NCI-H146 treated with DMSO at 0.1 percent for 48 hours (cell line): ENCODE data around the gene LSS.

Experiments used
- DNase-seq: peaks from one replicate; lab custom pipeline; 2025; ENCODE audit not compliant: unreplicated experiment; lab: John Stamatoyannopoulos, UW

The LSS gene

DNA sequence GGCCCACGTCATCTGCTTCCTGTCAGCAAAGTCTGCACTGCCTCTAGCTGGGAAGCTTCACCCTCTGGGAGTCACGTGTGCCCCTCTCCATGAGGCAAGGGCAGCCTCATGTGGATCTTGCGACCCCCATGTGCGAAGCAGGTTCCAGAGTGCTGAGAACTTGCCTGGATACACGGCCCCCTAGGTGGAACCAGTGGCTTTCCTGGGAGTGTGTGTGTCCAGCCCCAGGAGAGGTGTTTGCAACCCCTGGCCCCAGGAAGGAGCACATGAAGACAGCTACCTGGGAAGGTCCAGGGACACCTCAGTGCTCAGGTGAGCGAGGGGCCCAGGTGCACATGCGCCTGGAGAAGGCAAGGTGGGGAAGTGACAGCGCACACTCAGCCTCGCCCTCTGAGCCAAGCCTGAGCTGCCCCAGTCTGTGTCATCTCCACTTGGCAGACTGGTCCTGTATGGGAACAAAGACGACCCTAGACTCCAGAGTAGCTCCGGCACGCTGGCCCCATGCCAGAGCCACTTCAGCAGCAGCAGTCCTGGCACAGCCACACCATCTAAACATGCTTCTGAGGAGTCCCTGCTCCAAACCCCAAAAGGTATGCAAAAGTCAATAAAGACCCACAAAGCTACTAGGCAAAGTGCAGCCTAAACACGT, 8.9 kb downstream of the LSS start:
- no peak for DNase-seq

DNA sequence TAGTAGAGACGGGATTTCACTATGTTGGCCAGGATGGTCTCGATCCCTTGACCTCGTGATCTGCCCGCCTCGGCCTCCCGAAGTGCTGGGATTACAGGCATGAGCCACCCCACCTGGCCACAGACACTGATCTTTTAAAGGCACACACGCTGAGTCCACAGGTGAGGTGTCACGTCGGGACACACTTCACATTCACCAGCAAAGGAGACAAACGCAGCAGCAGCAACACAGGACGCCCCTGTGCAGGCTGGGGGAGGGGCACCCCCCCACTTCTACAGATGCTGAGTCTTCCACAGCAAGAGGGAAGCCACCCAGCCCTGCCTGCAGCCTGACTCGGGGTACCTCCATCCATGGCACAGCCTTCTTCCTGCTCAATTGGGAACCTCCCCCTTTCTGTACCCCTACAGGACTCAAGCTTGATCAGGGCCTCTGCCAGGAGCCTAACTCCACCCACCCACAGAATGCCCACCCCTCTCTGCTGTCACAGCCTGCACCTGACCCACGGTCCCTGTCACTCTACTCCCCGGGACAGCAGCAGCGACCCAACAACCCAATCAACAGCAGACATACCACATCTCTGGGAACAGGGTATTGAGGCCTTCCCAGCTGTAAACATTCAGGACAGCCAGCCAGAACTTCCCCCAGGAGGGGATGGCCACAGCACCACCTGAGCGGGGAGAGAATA, 9.5 kb downstream of the LSS start:
- no peak for DNase-seq

DNA sequence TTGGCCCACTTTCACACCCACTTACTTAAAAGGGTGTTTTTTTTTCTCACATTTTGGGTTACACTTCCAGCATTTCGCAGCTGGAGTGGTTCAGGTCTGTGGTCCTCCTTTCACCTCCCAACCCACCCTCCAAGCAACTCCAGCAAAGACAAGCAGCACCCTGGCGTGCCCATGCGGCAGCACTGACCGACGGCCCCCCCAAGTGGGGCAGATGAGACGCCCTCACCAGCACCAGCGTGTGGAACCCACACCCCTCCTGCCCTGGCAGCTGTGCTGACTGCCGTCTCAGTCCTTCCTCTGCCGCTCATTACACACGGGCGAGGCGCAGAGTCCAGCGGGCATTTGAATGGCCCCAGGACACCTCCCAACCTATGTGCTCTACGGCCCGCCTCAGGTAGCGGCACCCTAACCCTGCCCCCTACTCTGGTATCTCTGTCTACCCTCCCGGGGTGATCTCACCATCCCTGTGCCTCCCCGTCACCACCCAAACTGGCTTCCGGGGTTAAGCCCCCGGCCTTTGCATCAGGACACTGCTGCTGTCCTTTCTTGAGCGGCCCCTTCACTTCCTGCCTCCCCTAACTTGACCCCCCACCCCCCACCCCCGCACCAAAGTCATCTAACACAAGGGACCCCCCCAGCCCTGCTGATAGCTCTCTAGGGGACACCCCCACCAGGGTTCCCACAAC, 10.9 kb downstream of the LSS start:
- DNase-seq = no peak

DNA sequence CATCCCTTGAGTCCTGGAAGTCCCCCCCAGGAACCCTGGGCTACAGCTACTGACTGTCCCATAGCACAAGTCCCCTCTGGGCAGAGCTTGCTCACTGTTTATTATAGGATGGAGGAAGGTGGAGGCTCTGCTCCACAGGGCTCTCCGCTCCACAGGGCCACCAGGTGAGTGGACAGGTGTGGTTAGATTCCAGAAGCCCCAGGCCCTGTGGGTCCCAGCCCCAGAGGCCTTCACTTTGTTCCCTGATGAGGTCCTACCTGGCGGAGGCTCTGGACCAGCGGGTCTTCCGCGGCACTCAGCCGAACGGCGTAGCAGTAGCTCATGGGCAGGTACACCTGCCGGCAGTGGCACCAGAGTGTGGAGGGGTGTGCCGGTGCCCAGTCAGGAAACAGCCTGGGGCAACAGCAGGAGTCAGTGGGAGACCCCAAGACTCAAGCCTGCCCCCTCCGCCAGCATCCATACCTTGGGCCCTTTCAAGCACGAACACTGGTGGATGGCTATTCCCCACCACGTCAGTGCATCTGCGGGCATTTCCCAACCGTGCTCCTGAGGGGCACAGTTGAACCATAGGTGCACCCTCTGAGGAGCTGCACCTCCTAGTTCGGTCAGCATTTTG, 12.3 kb downstream of the LSS start:
- no peak for DNase-seq

DNA sequence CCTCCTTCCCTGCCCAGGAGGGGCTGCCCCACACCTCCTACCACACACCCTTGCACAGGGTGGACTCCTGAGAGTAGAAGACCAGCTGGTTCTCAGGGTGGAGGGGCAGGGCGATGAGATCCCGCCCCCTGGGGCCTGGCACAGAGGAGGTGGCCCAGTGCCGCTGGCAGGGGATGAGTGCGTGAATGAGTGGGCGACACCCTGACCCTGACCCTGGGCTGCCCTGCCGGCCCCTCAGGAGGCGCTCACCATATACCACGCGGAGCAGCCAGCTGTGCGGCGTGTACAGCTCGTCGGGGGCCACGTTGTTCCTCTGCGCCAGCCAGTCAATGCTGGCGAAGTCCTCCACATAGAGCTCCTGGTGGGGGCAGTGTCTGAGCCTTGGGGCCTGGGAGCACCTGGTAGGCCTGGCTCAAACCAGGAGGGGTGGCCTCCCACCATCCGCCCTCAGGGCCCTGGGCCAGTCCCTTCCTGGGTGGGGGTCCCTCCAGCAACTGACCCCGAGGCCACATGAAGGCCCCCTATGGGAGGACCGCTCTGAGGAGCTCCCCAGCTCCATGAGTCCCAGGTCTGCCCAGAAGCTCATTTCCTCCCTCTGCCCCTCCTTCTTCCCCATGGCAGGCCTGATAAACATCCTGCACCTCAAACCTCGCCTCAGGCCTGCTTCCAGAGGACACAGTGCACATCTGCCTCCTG, 13.0 kb downstream of the LSS start:
- DNase-seq = no peak

DNA sequence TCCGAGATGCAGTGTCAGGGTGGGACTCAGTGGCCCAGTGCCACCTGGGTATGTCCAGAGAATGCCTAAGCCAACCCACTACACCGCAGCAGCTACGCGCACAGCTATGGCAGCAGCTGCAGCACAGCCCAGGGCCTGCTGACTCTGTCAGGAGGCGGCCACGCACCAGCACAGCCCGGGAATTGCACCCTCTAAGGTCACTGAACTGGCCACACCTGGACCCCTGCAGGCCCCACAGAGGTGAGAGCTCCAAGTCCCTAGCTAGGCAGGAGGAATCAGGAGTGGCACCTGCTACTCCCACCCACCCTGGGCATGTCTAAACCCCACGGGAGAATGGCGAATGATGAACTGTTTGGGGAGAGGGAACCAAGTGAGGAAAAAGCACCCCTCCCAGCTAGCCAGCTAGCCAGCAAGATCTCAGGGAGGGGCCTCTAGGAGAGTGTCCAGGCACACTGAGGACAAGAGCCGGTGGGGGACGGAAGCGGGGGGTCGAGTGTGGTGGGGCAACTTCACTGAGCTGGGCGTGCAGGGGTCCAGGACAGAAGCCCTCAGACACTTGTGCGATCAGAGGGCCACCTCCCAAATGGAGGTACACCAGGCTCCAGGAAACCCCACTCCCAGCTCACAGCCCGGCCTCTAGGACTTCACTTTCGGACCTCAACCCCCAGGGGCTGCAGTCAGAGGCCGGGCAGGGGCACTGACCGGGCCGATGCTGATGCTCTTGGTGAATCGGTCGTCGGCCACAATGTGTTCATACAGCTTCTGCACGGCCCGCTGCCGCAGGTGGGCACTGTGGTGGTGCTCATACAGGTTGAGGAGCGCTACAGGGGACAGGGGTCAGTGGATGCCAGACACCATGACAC, 13.9 kb downstream of the LSS start:
- DNase-seq = no peak

DNA sequence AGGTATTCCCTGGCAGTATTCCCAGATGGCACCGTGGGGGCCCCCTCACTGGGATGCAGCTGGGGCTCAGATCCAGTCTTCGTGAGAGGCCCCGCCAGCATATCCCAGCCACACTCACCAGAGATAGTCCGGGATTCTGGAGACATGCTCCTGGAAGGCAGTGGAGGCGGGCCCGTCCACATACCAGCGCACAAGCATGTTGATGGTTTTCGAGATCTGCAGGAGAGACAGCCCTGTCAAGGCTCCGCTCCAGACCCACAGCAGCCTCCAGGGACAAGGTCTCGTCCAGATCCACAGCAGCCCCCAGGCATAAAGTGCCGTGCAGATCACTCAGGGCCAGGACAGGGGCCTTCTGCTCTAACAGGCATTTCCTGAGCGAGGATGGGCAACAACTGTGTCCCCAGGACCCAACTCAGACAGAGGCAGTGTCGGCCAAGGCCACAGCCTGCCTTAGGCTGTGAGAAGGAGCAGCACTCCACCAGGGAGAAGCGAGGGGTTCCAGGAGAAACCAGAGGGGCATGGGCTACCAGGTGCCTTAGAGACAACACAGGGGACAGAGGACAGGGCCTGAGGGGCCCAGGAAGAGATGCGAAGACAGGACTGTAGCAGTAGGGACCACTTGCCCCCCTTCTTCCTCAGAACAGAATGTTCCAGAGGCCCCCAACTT, 14.8 kb downstream of the LSS start:
- no peak for DNase-seq

DNA sequence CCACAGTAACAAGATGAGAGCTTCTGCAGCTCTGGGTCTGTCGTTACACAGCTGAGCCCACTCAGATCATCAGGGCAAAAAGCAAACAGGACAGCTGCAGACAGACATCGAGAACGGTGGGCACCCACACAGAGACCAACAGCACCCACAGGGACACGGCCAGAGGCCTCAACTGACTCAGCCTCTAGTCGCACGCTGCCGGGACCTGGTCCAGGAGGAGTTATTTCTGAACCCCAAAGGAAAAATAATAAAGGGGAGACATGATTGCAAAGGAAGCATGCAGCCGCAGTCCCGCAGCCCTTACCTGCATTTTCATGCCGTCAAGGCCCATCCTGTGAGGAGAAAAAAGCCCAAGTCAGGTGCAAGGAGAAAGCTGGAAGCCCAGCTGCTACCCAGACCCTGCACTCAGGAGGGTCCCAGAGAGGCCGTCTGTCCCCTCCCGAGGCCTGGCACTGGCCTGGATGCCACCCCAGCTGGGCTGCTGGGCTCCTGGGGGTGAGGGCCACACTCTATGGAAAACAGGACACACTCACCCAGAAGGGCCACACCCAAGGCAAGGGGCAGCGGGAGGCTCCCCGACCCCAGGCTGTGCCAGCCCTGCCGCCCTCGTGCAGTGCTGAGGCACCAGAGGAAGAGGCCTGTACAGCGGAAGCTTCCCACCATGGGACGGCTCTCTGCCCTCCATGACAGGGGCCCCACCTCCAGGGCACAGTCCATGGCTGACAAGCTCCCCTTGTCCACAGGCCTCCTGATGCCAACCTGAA, 15.7 kb downstream of the LSS start:
- DNase-seq = no peak

DNA sequence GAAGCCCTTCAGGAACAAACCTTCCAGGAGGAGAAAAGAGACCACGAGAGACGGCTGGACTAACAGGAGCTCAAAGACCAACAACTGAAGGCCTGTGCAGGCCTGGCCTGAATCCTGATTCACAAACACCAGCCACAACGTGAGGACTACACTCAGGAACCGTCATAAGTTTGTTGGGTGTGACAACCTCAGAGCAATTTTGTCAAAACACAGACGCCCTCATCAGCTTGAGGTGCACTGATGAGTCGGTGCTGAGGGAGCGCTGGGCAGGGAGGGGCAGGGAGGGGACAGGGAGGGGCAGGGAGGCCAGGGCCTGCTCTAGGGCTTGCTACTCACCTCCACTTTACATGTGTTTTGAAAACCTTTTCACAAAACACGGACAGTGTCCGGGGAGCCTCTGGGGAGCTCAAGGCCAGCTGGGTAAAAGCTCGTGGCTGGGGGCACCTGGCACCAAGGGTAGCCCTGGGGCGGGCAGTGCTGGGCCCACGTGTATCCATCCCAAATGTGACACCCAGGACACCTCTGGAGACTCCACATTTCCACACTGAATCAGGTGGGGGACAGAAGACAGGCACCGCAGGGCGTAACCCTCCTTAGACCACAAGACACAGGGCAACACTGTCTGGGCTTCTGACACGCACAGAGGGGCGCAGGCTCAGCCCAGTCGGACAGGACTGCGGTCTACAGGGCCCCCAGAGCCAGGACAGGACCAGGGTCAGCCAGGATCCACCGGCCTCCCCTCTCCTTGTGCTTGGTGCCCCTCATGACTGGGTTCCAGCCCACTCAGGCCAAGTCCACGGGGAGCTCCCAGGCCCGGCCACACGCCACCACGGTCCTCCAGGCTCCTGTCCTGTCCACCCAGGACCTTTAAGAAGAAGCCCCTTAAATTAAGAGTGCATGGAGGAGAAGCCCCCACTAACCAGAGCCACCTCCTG, 16.5 kb downstream of the LSS start:
- DNase-seq = no peak

DNA sequence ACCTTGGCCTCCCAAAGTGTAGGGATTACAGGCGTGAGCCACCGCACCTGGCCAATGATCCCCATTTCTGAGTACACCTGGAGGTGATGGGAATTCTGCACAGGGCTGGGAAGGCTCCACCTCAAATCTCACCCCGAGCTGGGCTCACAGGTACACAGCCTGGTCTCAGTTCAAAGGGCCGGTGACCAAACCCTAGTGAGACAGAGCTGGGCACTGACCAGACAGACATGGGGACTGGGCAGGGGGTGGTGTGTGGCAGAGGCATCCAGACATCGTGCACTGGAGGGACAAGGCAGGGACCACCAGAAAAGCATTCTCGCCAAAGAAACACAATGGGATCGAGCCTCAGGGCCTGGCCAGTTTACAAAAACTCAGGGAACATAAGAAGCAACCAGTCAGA, 17.2 kb downstream of the LSS start:
- DNase-seq = no peak

DNA sequence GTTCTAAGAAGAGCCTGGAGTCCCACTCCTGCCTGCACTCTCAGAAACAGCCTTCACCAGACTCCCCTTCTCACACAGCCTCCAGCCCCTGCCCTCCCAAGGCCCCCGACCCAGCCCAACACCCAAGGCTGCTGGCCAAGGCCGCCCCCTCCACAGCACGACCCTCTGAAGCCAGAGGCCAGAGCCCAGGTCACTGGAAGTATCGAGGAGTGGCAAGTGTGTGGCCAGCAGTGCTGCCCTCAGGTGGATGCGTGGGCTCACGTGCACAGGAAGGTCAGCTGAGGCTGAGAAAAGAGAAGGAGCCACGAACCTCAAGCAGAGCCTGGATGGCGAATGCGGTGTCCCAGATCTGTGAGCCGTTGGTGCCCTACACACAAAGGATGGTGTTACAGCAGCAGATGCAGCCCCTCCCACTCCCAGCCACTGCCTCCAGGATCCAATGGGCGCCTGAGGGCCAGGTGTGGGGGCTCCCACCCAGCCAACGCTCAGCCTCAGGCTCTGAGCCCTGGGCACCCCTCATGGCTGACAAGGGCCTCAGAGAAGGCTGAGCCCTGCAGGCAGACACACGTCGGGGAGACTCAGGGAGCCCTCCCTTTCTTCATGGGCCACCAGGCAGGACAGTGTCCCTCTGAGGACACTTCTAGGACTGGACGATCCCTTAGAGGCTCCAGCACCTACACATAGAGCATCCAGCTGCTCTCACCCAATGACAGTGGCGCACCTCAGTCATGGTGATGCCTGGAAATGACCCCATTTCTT, 18.0 kb downstream of the LSS start:
- DNase-seq = no peak

DNA sequence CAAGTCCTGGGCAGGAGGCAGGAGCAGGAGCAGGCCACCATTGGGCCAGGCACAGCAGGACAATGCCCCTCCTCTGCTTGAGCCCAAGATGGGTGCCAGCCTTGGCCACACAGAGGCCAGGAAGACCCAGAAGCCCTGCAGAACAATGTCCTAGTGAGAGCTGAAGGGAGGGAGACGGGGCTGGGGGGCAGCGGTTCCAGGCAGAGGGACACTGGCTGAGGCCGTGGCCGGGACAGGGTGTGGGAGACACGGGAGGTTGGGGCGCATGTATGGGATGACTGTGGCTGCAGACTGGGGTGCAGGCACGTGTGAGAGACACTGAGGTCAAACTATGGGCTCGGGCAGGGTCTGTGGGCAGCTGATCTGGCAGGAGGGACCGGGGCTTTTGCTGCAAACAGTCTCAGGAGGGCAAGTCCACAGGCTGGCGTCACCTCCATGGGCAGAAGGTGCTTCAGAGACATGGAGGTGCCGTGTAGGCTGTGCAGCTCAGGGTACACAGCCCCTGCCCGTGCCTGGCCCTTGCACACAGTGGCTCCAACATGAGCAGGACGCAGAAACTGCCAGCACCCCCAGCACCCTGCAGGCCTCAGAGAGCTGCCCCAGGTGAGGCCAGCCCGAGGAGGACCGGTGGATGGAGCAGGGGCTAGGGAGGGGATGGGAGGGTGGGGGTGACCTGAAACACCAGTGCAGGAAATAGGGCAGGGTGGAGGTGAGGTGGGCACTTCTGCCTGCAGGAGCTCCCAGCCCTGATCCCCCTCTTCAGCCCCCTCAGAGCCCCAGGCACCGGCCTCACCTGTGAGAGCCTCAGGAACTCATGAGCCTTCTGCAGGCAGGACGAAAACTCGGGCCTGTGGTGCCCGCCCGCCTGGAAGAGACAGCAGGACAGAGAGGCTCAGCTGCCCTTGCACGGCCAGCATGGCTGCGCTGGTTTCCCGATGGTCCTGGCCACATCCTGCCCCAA, 19.5 kb downstream of the LSS start:
- DNase-seq = no peak

DNA sequence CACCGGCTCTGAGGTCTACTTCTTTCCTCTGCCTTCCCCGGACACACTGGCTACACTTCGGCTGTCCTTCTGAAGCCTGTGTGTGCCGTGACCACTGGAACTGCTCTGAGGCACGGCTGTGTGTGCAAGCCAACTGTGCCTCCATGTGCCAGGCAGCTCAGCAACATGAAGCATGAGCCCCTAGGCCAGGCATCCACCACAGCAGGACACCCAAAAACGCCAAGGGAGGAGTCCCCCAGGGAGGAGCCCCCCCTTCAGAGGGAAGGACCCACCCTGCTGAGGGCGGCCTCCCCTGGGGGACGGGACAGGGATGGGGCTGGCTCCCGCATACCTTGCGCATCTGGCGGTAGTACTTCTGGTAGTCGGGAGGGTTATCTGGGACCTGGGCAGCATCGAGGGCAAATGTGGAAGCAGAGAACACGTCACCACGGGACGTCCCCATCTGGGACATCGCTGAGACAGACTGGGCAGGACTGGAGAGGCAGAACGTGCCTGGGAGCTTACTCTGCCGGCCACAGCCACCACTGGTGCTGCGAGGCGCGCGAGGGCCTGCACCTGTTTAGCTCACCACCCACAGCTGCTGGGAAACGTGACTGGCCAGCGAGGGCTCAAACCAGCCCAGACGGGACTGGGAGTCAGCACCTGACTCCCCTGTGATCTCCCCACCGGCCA, 20.5 kb downstream of the LSS start:
- DNase-seq = no peak

DNA sequence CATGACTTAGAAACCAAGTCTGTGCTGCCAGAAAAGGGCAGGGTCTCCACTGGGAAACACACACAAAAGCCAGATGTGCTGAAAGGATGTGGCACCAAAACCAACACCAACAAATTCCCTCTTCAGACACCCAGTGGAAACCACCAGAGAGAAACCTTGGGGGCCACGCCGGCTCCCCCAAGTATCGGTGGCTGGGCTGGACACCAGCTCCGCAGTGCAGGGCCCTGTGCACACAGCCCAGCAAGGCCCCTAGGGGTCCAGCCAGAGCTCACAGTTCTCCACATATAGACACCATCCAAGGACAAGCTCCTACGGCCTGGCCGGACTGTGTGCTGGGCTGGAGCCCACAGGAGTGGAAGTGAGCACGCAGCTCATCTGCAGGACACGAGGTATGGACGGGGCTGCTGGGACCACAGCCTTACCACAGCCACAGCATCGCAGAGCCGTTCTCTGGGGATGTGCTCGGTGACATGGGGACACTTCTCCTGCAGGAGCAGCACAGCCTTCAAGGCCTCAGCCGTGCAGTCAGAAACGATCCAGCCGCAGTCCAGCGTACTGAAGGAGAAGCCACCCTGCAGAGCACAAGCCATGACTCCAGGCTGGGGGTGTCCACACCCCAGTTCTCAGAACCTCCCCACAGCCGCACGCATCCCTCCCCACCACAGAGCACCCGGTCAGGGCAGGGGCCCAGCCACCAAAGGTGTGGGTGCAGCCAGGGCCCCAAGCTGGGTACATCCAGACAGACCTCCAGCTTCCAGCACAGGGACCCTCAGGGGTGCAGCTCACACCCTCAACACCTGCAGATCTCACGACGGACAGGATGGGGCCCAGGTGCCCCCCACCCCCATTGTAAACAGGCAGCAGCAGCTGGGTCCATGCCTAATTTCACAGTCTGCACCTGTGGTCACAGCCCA, 21.3 kb downstream of the LSS start:
- DNase-seq = no peak
